GM12878 (cell line): ENCODE measurements around the gene TMEM127. TPM values are rescaled to one million over a fixed set of nuclear protein-coding genes. Genes with fewer than 3 reads are reported as not detected.

Experiments used
- ATF7 ChIP-seq: fragments of 450-650 bp; IDR thresholded peaks from 2 replicates; pipeline ENCODE4 v1.6.1; 2016; ENCODE audit warnings: low read depth, mild to moderate bottlenecking
- BCL11A ChIP-seq: IDR thresholded peaks from 2 replicates; pipeline ENCODE4 v1.6.1; 2011; ENCODE audit warnings: low read depth, low read length
- DPF2 ChIP-seq: fragments of 450-650 bp; IDR thresholded peaks from 2 replicates; pipeline ENCODE4 v1.6.1; 2017; ENCODE audit warnings: mild to moderate bottlenecking
- EED ChIP-seq: sonication (generic); IDR thresholded peaks from 2 replicates; pipeline ENCODE4 v1.6.1; 2016; ENCODE audit warnings: antibody characterized with exemption, low read depth
- EP300 ChIP-seq, 2 experiments: fragments of 150-350 bp in 1 of 2; IDR thresholded peaks; 2 replicates each; pipeline ENCODE4 v1.6.1; 2011 to 2012; ENCODE audit warnings: low read depth in 2 of 2, low read length in 2 of 2, borderline replicate concordance in 1 of 2, improper control_type of control experiment in 1 of 2, inconsistent platforms in 1 of 2; ENCODE audit not compliant: control insufficient read depth in 1 of 2
- ESRRA ChIP-seq: IDR thresholded peaks from 2 replicates; pipeline ENCODE4 v1.6.1; 2012; ENCODE audit warnings: mild to moderate bottlenecking, low read length, improper control_type of control experiment
- ETV6 ChIP-seq, 2 experiments: fragments of 450-650 bp in 1 of 2; IDR thresholded peaks in 1 of 2; conservative IDR thresholded peaks in 1 of 2; 2 replicates each; pipeline ENCODE4 v1.6.1; 2014; ENCODE audit warnings: antibody characterized with exemption in 1 of 2, borderline replicate concordance in 1 of 2, low read depth in 1 of 2, mild to moderate bottlenecking in 1 of 2, moderate library complexity in 1 of 2
- HDGF ChIP-seq: fragments of 450-650 bp; IDR thresholded peaks from 2 replicates; pipeline ENCODE4 v1.6.1; 2016; ENCODE audit warnings: antibody characterized with exemption
- IRF4 ChIP-seq: IDR thresholded peaks from 2 replicates; pipeline ENCODE4 v1.6.1; 2011; ENCODE audit warnings: low read depth, low read length
- MEF2B ChIP-seq: fragments of 450-650 bp; IDR thresholded peaks from 2 replicates; pipeline ENCODE4 v1.6.1; 2018; ENCODE audit warnings: mild to moderate bottlenecking, moderate library complexity; ENCODE audit not compliant: partially characterized antibody, poor library complexity, severe bottlenecking
- MTA2 ChIP-seq: fragments of 450-650 bp; IDR thresholded peaks from 2 replicates; pipeline ENCODE4 v1.6.1; 2016; ENCODE audit warnings: low read depth, mild to moderate bottlenecking, moderate library complexity
- NBN ChIP-seq: fragments of 450-650 bp; IDR thresholded peaks from 2 replicates; pipeline ENCODE4 v1.6.1; 2016
- NRF1 ChIP-seq: conservative IDR thresholded peaks from 2 replicates; pipeline ENCODE4 v1.6.1; 2011; ENCODE audit warnings: mild to moderate bottlenecking, low read depth, low read length, improper control_type of control experiment
- SMC3 ChIP-seq: IDR thresholded peaks from 2 replicates; pipeline ENCODE4 v1.6.1; 2011; ENCODE audit warnings: low read length, improper control_type of control experiment, borderline replicate concordance
- polyA plus RNA-seq, 11 experiments: library from polyadenylated mRNA; depleted of rRNA in 4 of 11; unstranded in 6 of 11; stranded (reverse) in 5 of 11; fragments of >200 nt; fragmentation: Nextera tagmentation in 4 of 11; fragmentation: Illumina TruSeq in 1 of 11; extraction: Ambion mirVana in 4 of 11; extraction: Trizol in 1 of 11; gene quantifications; 1 replicate in 1 of 11; 2 replicates in 10 of 11; pipeline versions ENCODE4 v1.2.1 to v1.2.3, GENCODE V29; 2011 to 2016; ENCODE audit warnings: inconsistent platforms in 2 of 11, missing spikeins in 2 of 11, low read depth in 1 of 11
- total RNA-seq, 4 experiments: library from RNA; depleted of rRNA in 3 of 4; stranded (reverse); fragments of >200 nt in 3 of 4; fragmentation: Illumina TruSeq in 1 of 4; extraction: Trizol in 1 of 4; gene quantifications; 2 replicates each; pipeline versions ENCODE4 v1.2.1 to v1.2.3, GENCODE V29; 2013 to 2021
- TF ChIP-seq, protein P1 (sequence below): fragments of 450-650 bp; IDR thresholded peaks from 2 replicates; pipeline ENCODE4 v1.6.1; 2017; ENCODE audit warnings: low read depth, mild to moderate bottlenecking, moderate library complexity
- TF ChIP-seq, protein P2 (sequence below): fragments of 450-650 bp; IDR thresholded peaks from 2 replicates; pipeline ENCODE4 v1.6.1; 2018; ENCODE audit warnings: borderline replicate concordance, mild to moderate bottlenecking; ENCODE audit not compliant: partially characterized antibody
- TF ChIP-seq, protein P3 (sequence below): IDR thresholded peaks from 2 replicates; pipeline ENCODE4 v1.6.1; 2011; ENCODE audit warnings: low read depth, low read length, improper control_type of control experiment, borderline replicate concordance
- TF ChIP-seq, protein P4 (sequence below): IDR thresholded peaks from 2 replicates; pipeline ENCODE4 v1.6.1; 2012; ENCODE audit warnings: low read depth, low read length, improper control_type of control experiment
- TF ChIP-seq, protein P5 (sequence below): fragments of 450-650 bp; IDR thresholded peaks from 2 replicates; pipeline ENCODE4 v1.6.1; 2017; ENCODE audit warnings: mild to moderate bottlenecking, low read depth, inconsistent platforms; ENCODE audit not compliant: poor library complexity, severe bottlenecking

TMEM127 gene
- total and polyA plus RNA-seq, 10 of the 15 experiments (the other 5 are each of a cell fraction or from before 2014, with no cell fraction given) = 2.6 to 27.2 (median 17.7) TPM

DNA sequence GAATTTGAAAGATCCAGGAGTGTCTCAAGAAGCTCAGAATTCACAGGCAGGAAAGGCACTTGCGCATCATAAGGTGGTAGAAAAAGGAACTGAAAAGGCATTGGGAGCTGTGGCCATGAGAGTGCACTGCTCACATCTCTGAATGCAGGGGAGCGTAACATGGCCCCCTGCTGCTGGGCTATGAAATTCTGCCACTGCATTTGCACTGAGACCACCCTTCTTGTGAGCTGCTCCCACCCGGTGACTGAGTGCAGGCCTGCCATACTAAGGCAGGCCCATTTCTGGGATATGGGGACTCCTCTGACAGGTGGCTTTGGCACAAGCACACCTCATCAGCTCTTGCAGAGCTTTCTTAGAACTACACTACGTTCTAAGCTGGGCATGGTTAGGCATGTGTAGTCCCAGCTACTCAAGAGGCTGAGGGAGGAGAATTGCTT is 31.9 kb downstream of the TMEM127 start (continued):
- peak; percentile 81 for TF ChIP-seq IRF4
- peak; percentile 71 for TF ChIP-seq NBN
- TF ChIP-seq, protein P1, sequence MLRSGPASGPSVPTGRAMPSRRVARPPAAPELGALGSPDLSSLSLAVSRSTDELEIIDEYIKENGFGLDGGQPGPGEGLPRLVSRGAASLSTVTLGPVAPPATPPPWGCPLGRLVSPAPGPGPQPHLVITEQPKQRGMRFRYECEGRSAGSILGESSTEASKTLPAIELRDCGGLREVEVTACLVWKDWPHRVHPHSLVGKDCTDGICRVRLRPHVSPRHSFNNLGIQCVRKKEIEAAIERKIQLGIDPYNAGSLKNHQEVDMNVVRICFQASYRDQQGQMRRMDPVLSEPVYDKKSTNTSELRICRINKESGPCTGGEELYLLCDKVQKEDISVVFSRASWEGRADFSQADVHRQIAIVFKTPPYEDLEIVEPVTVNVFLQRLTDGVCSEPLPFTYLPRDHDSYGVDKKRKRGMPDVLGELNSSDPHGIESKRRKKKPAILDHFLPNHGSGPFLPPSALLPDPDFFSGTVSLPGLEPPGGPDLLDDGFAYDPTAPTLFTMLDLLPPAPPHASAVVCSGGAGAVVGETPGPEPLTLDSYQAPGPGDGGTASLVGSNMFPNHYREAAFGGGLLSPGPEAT = peak; percentile 59
- peak; percentile 36 for TF ChIP-seq NRF1
- TF ChIP-seq HDGF = peak; percentile 76
- peak; percentile 33; the same call in 1 of the 2 replicates for TF ChIP-seq SMC3
- no peak for TF ChIP-seq ESRRA
- peak; percentile 64 for TF ChIP-seq EED
- TF ChIP-seq EP300 (IDR thresholded peaks at IDR 0.05; ENCODE audit: borderline replicate concordance in 1 of 2, control insufficient read depth in 1 of 2, low read depth in 2 of 2, low read length in 2 of 2) = peak in 1 of 2 experiments; percentile 51; a peak in 1 of 4 replicates
- TF ChIP-seq, protein P2, sequence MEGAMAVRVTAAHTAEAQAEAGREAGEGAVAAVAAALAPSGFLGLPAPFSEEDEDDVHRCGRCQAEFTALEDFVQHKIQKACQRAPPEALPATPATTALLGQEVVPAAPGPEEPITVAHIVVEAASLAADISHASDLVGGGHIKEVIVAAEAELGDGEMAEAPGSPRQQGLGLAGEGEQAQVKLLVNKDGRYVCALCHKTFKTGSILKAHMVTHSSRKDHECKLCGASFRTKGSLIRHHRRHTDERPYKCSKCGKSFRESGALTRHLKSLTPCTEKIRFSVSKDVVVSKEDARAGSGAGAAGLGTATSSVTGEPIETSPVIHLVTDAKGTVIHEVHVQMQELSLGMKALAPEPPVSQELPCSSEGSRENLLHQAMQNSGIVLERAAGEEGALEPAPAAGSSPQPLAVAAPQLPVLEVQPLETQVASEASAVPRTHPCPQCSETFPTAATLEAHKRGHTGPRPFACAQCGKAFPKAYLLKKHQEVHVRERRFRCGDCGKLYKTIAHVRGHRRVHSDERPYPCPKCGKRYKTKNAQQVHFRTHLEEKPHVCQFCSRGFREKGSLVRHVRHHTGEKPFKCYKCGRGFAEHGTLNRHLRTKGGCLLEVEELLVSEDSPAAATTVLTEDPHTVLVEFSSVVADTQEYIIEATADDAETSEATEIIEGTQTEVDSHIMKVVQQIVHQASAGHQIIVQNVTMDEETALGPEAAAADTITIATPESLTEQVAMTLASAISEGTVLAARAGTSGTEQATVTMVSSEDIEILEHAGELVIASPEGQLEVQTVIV = no peak
- peak; percentile 62 for TF ChIP-seq MTA2
- peak; percentile 50; the same call in 1 of the 2 replicates for TF ChIP-seq BCL11A
- TF ChIP-seq, protein P3, sequence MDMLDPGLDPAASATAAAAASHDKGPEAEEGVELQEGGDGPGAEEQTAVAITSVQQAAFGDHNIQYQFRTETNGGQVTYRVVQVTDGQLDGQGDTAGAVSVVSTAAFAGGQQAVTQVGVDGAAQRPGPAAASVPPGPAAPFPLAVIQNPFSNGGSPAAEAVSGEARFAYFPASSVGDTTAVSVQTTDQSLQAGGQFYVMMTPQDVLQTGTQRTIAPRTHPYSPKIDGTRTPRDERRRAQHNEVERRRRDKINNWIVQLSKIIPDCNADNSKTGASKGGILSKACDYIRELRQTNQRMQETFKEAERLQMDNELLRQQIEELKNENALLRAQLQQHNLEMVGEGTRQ = no peak
- TF ChIP-seq ETV6 (conservative IDR thresholded peaks at IDR 0.05 in 1 of 2, IDR thresholded peaks at IDR 0.05 in 1 of 2; ENCODE audit: borderline replicate concordance in 1 of 2, low read depth in 1 of 2) = 0 out of 4 replicates have a peak, but pooled peaks of 1 of the 2 experiments have one; percentile 30
- peak; percentile 83 for TF ChIP-seq DPF2
- TF ChIP-seq MEF2B = peak; percentile 38
- 0 out of 2 replicates have a peak, but pooled peaks have one; percentile 27 for TF ChIP-seq ATF7
- TF ChIP-seq, protein P4, sequence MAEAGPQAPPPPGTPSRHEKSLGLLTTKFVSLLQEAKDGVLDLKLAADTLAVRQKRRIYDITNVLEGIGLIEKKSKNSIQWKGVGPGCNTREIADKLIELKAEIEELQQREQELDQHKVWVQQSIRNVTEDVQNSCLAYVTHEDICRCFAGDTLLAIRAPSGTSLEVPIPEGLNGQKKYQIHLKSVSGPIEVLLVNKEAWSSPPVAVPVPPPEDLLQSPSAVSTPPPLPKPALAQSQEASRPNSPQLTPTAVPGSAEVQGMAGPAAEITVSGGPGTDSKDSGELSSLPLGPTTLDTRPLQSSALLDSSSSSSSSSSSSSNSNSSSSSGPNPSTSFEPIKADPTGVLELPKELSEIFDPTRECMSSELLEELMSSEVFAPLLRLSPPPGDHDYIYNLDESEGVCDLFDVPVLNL = no peak
- TF ChIP-seq, protein P5, sequence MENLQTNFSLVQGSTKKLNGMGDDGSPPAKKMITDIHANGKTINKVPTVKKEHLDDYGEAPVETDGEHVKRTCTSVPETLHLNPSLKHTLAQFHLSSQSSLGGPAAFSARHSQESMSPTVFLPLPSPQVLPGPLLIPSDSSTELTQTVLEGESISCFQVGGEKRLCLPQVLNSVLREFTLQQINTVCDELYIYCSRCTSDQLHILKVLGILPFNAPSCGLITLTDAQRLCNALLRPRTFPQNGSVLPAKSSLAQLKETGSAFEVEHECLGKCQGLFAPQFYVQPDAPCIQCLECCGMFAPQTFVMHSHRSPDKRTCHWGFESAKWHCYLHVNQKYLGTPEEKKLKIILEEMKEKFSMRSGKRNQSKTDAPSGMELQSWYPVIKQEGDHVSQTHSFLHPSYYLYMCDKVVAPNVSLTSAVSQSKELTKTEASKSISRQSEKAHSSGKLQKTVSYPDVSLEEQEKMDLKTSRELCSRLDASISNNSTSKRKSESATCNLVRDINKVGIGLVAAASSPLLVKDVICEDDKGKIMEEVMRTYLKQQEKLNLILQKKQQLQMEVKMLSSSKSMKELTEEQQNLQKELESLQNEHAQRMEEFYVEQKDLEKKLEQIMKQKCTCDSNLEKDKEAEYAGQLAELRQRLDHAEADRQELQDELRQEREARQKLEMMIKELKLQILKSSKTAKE = peak; percentile 28
